A549 (cell line): ENCODE measurements around the gene CDC42EP5.
A peak's percentile ranks its signal among the peaks of the same experiment; 100 is the strongest.

Source experiments
- CEBPB ChIP-seq, 2 experiments: fragments of >200 bp in 1 of 2; sonication (Bioruptor Twin) in 1 of 2; formaldehyde crosslinking in 1 of 2; IDR thresholded peaks; 2 replicates each; pipeline ENCODE4 v1.6.1; 2012 to 2016
- KDM1A ChIP-seq: fragments of 200-600 bp; sonication (generic); IDR thresholded peaks from 2 replicates; pipeline ENCODE4 v1.6.1; 2016; ENCODE audit warnings: low read depth, mild to moderate bottlenecking
- MAFK ChIP-seq: fragments of 450-650 bp; IDR thresholded peaks from 2 replicates; pipeline ENCODE4 v1.6.1; 2014; ENCODE audit not compliant: partially characterized antibody
- TF ChIP-seq, protein P1 (sequence below): fragments of 200-600 bp; sonication (generic); IDR thresholded peaks from 2 replicates; pipeline ENCODE4 v1.6.1; 2016; ENCODE audit warnings: antibody characterized with exemption, mild to moderate bottlenecking, moderate library complexity
- TF ChIP-seq, protein P2 (sequence below): fragments of >200 bp; sonication (Bioruptor Twin); formaldehyde crosslinking; IDR thresholded peaks from 3 replicates; pipeline ENCODE4 v1.5.1; 2016

DNA sequence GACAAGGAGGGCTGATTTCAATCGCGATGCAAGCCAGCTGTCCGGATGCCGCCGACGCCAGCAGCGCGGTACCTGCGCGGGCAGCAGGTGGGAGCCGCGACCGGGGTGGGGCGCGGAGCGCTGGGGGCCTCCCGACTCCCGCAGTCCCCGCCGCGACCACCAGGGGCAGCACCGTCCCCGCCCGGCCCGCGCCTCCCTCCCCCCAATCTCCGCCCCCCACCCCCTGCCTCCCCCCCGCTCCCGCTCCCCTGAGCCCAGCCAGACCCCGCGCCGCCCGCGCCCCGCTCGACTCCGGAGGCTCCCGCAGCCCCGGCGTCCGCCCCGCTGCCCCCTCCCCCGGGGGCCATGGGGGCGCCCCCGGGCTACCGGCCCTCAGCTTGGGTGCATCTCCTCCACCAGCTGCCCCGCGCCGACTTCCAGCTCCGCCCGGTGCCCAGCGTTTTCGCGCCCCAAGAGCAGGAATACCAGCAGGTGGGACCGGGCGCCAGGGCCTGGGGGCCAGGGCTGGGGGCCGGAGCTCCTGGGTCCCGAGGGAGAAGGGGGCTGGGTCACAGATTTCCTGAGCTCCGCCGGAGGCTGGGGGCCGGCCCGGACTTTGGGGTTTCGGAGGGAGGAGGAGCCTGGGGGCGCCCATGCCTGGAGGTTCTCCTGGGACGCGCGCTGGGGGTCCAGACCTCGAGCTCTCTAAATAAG is 57.7 kb downstream of the CDC42EP5 start, which contains the start of gene TTYH1:
- TF ChIP-seq, protein P1, sequence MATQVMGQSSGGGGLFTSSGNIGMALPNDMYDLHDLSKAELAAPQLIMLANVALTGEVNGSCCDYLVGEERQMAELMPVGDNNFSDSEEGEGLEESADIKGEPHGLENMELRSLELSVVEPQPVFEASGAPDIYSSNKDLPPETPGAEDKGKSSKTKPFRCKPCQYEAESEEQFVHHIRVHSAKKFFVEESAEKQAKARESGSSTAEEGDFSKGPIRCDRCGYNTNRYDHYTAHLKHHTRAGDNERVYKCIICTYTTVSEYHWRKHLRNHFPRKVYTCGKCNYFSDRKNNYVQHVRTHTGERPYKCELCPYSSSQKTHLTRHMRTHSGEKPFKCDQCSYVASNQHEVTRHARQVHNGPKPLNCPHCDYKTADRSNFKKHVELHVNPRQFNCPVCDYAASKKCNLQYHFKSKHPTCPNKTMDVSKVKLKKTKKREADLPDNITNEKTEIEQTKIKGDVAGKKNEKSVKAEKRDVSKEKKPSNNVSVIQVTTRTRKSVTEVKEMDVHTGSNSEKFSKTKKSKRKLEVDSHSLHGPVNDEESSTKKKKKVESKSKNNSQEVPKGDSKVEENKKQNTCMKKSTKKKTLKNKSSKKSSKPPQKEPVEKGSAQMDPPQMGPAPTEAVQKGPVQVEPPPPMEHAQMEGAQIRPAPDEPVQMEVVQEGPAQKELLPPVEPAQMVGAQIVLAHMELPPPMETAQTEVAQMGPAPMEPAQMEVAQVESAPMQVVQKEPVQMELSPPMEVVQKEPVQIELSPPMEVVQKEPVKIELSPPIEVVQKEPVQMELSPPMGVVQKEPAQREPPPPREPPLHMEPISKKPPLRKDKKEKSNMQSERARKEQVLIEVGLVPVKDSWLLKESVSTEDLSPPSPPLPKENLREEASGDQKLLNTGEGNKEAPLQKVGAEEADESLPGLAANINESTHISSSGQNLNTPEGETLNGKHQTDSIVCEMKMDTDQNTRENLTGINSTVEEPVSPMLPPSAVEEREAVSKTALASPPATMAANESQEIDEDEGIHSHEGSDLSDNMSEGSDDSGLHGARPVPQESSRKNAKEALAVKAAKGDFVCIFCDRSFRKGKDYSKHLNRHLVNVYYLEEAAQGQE: no peak
- TF ChIP-seq KDM1A: no peak
- TF ChIP-seq, protein P2, sequence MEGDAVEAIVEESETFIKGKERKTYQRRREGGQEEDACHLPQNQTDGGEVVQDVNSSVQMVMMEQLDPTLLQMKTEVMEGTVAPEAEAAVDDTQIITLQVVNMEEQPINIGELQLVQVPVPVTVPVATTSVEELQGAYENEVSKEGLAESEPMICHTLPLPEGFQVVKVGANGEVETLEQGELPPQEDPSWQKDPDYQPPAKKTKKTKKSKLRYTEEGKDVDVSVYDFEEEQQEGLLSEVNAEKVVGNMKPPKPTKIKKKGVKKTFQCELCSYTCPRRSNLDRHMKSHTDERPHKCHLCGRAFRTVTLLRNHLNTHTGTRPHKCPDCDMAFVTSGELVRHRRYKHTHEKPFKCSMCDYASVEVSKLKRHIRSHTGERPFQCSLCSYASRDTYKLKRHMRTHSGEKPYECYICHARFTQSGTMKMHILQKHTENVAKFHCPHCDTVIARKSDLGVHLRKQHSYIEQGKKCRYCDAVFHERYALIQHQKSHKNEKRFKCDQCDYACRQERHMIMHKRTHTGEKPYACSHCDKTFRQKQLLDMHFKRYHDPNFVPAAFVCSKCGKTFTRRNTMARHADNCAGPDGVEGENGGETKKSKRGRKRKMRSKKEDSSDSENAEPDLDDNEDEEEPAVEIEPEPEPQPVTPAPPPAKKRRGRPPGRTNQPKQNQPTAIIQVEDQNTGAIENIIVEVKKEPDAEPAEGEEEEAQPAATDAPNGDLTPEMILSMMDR: peak; percentile 24; the same call in 2 of the 3 replicates
- no peak for TF ChIP-seq CEBPB (IDR thresholded peaks at IDR 0.05)
- no peak for TF ChIP-seq MAFK
